Stimulated activated CD8-positive, alpha-beta memory T cell treated with anti-CD3 and anti-CD28 coated beads, Interleukin-12 subunit alpha, Interleukin-12 subunit beta, amount 100 ng/mL, for 4 hours (primary cell): ENCODE results near the gene TNFRSF1B.

ENCODE experiments used
- DNase-seq: peaks from one replicate; pipeline ENCODE4 v3.0.0-alpha.2; 2020; ENCODE audit warnings: low read depth

The TNFRSF1B gene

GRCh38 chr1:12166834-12167492, at the start of gene TNFRSF1B:
TNFRSF1B (plus strand) TSS chr1:12166991; CDS start chr1:12167092, 101 bp downstream.
- DNase-seq = peak; percentile 70

GRCh38 chr1:12121212-12122003, 45.4 kb upstream of the TNFRSF1B start:
- no peak for DNase-seq

- no peak for DNase-seq
Measured at GRCh38 chr1:12123172-12123571, 43.6 kb upstream of the TNFRSF1B start.

GRCh38 chr1:12124693-12125421, 41.9 kb upstream of the TNFRSF1B start:
- DNase-seq = peak; percentile 55

- no peak for DNase-seq
Measured at GRCh38 chr1:12125422-12126355, 41.1 kb upstream of the TNFRSF1B start.

DNA sequence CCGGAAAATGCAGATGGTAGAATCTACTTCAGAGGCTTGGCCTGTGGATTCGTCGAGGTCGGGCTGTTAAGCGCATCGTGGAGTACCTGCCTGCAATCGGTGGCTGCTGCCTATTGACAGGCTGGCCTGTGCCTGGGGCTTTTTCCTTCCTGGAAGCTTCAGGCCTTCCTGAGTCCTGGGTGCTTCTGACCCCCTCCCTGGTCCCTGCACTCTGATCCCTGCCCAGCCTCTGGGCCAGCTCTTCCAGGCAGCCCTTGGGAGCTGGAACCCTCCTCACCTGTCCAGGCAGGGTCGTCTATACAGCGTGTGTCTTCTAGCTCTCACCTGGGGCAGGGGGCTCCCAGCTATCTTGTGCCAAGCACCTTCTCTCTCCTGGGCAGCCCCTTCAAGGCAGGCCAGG, 40.0 kb upstream of the TNFRSF1B start:
- no peak for DNase-seq

DNA sequence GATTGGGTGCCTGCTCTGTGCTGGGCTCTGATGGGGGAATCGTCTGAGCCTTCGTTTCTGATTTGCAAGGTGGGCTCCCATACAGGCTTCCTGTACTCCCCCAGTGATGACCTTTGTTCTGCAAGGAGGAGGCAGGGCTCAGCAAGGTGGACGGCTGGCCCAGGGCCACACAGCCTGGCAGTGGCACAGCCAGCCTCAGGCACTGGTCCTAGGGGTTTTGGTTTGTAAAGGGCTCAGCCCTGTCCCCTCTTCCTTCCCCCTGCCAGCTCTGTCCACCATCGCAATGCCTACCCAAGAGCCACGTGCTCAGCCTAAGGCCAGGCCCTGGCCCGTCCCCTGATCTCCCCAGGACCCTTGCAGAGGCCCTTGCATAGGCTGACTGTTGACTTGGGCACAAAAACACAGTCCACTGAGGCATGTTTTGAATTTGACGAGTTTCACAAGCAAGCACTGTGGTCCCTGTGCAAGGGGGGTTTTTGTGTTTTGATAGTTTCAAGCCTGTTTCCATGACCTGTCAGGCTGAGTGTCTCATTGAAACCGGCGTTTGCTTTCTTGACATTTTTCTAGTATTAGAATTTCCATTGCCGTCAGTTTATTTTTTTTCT, 39.5 kb upstream of the TNFRSF1B start:
- DNase-seq = no peak

GRCh38 chr1:12128120-12128519, 38.7 kb upstream of the TNFRSF1B start:
- no peak for DNase-seq

- no peak for DNase-seq
Measured at GRCh38 chr1:12129624-12130023, 37.2 kb upstream of the TNFRSF1B start.

DNA sequence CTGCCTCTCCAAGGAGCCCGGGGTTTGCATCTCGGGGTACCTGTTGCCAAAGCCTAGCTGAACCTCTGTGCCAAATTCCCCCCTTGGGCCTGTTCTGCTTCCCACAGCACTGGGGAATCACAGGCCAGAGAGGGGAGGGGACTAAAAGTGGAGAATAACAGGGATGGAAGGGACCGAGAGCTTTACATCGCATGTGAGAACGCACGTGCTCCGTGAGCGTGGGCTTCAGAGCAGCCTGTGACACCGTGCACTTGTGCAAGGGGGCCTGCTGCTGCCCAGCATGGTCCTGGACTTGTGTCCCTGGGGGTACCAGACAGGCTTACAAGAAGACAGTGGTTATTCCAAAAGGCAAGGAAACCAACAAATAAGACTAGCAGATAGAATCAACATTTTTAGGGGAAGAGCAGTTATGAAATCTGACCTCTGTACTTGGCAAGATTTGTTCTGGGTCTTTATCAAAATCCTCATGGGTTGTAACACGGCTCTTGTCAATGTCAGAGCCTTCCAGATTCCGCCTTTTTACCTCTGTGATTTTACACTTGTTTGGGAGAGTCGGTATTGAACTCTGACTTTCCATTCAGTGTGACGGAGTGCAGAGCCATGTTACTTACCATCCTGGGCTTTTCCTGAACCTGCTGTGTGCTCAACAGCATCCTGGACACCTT, 36.2 kb upstream of the TNFRSF1B start:
- DNase-seq = no peak

DNA sequence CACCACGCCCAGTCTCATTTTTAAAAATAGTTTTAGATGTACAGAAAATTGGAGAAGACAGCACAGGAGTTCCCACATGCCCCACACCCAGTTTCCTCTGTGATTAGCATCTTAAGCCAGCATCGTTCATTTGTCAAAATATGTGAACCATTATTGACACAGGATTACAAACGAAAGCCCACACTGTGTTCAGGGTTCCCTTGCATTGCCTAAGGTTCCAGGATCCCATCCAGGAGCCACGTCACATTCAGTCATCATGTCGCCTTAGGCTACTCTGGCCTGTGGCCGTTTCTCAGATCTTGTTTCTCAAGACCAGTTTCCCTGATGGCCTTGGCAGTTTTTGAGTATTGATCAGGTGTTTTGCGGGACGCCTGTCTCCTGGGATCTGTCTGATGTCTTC, 34.7 kb upstream of the TNFRSF1B start:
- no peak for DNase-seq

DNA sequence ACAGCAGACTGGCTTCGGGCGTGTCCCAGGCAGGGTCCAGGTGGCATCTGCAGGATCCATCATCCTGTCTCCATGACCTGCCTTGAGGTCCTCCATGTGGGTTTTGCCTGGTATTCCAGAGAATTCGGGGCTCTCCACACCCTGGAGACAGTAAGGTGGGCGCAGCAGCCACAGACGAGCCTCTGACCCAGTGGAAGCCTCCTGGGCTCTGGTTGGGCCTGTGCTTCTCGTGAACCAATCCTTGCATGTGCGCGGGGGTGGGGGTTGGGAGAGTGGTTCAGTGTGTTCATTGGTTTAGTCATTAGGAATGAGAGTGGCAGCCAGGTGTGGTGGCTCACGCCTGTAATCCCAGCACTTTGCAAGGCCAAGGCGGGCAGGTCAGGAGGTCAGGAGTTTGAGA, 32.1 kb upstream of the TNFRSF1B start:
- no peak for DNase-seq

DNA sequence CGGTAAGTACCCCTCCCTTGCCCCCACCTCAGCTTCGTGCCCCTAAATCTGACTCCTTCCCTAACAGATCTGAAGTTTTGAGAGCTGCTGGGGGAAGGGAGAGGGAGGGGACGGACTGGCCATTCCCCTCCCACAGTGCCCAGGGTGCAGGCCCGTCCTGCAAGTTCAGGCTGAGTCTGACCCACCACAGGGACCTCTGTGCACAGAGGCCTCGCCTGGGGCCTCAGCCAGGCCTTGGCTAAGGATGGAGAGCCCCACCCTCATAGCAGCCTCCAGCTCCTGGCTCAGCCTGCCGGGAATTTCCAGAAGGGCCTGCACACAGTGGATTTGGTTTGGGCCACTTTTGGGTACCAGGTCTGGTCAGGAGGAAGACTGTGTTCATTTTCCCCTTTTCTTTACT, 31.2 kb upstream of the TNFRSF1B start:
- DNase-seq = no peak

- DNase-seq = no peak
Measured at GRCh38 chr1:12136916-12137610, 29.7 kb upstream of the TNFRSF1B start.

GRCh38 chr1:12138196-12139168, 28.3 kb upstream of the TNFRSF1B start:
- no peak for DNase-seq

DNA sequence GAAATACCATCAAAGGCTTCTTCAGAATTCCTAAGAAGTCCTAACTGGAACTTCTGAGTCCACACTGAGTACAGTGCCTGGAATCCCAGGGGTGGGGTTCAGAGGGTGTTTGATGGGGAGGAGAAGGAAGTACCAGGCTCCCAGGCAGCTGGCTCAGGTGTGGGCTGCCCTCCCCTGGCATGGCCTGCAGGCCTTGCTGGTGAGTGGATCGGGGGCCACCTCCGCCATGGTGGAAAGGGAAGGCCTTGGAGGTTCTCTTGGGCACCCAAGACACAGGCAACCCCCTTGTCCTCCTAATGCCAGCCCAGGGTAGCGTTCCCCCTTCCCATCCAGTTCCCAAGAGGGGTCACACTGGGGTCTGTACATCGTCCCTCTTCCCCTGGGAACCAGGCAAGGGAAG, 26.8 kb upstream of the TNFRSF1B start:
- no peak for DNase-seq

- DNase-seq = no peak
Measured at GRCh38 chr1:12140515-12141162, 26.2 kb upstream of the TNFRSF1B start.

DNA sequence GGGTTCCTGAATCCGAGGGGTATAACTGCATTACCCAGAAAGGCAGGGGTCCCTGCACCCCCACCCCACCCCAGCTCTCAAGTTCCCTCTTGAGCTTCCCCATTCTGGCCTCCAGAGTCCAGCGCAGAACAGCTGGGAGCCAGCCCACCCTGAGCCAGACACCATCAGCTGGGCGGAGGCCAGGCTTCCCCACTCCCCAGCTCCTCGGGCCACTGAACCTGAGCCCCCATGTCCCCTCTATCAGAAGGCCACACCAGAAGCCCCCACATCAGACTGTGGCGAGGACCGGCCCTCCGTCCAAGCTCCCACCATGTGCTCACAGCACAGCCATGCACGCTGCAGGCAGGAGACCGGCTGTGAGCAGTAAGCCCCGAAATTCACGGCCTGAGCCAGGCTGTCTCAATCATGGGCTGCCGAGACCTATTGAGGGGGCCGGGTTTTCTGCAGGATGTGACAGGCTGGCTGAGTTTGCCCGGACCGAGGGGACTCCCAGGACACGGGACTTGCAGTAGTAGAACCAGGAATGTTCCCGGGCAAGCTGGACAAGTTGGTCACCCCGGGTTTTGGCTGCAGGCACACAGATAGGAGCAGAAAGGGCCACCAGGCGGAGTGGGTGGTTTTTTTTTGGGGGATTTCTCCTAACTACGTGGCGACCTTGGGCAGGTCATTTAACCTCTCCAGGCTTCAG, 25.5 kb upstream of the TNFRSF1B start:
- DNase-seq = no peak
